Occipital lobe (tissue), 2 donors: ENCODE results near the gene FTCDNL1. TPM values are rescaled to one million over a fixed set of nuclear protein-coding genes. Genes with fewer than 3 reads are reported as not detected.
A peak's percentile ranks its signal among the peaks of the same experiment; 100 is the strongest.

Experiments
- DNase-seq: peaks from one replicate; lab custom pipeline; 2025; lab: John Stamatoyannopoulos, UW
- total RNA-seq: library from RNA; depleted of rRNA; stranded (reverse); fragments of >200 nt; gene quantifications from one replicate; pipeline ENCODE4 v1.2.3, GENCODE V29; 2014

Gene FTCDNL1
- total RNA-seq = 3.3 TPM

DNA sequence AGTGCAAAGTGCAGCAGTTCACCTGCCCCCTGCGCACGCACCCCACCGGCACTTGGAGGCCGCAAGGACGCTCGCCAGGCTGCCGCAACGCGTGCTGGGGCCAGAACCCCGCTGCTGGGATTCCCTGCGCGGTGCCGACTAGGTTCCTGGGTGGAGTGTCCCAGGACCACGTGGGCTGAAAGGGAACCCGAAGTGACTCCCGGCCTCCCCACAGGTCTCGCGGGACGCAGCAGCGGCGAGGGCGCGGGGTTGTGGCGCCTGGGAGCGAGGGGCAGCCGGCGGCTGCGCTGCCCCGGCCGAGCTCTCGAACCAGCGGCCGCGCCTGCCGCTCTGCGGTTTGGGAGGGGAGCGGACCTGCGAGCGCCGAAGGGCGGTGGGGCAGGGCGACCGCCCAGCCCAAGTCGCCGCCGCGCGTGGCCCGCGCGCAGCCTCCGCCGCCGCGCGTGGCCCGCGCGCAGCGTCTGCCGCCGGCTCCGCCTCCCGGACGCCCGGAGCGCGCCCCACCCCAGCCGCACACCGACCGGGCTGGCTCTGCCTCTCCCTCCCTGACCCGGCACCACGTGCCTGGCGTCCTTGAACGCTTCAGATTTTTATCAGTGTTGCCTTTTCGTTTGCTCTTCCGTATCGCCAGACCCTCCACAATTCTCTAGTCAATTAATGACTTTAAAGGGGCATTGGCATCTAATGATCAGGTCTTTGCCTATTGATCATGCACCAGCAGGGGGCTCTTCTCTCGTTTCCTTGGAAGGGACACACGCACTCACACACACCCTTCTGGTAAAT, at the start of gene FTCDNL1:
FTCDNL1 (minus strand) TSS at position 475 of the 783 bp plus-strand sequence. CDS start 2,230 bp downstream, outside the sequence.
- peak; percentile 74 for DNase-seq

- no peak for DNase-seq
Measured at GRCh38 chr2:199896617-199897016, 45.6 kb upstream of the FTCDNL1 start.

- no peak for DNase-seq
Measured at GRCh38 chr2:199895406-199895805, 44.4 kb upstream of the FTCDNL1 start.

GRCh38 chr2:199883474-199884212, 32.7 kb upstream of the FTCDNL1 start:
- DNase-seq = no peak

DNA sequence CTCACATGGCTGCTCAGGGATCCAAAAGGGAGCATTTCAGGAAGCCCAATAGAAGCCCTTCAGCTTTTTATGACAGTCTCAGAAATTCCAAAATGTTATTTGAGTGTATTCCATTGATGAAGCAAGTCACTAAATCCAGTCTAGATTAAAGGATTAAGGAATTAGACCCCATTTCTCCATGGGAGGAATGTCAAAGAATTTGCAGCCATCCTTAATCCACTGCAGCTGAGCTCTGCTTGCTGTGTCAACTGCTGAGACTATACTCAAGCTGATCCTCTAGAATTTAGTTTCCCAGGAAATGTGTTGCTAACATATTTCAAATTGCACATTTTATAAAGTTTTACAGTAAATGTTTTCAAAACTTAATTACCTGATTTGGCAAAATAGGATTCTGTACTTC, 31.7 kb upstream of the FTCDNL1 start:
- DNase-seq = no peak

- DNase-seq = no peak
Measured at GRCh38 chr2:199875400-199875799, 24.4 kb upstream of the FTCDNL1 start.

GRCh38 chr2:199874209-199874608, 23.2 kb upstream of the FTCDNL1 start:
- DNase-seq = no peak

DNA sequence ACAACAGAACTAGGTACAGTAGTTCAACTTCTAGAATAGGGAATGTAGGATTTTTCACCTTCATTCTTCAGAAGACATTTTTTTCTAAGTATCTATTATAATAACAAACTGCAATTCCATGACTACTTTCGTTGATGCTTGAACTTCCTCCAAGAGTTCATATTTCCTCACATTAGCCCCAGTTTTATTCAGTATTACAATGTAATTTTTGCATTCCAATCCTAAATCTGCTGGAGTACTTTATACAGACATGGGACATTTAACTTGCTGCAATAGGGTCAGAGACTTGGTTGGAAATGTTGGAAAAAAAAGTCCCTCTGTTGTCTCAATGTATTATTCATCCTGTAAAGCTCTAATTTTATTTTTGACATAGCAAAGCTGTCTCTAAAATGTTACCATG, 19.6 kb upstream of the FTCDNL1 start:
- no peak for DNase-seq

DNA sequence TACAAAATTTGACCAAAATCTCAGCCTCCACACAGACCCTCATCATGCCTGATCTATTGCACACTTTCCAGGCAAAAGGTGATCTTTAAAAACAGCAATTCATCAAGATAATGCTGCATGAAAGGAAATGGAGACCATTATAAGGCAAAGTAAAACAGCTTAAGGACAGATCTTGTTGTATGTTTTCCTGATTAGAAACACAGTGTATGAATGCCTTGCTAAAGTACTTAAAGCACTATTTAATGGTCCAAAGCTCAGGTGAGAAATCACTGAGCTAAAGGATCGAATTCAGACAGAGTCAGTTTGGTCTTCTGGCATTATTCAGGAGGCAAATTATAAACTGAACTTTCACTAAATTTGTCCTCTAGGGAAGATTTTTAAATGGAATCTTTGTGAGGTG, 18.7 kb upstream of the FTCDNL1 start:
- no peak for DNase-seq

- no peak for DNase-seq
Measured at GRCh38 chr2:199869227-199869541, 18.2 kb upstream of the FTCDNL1 start.

DNA sequence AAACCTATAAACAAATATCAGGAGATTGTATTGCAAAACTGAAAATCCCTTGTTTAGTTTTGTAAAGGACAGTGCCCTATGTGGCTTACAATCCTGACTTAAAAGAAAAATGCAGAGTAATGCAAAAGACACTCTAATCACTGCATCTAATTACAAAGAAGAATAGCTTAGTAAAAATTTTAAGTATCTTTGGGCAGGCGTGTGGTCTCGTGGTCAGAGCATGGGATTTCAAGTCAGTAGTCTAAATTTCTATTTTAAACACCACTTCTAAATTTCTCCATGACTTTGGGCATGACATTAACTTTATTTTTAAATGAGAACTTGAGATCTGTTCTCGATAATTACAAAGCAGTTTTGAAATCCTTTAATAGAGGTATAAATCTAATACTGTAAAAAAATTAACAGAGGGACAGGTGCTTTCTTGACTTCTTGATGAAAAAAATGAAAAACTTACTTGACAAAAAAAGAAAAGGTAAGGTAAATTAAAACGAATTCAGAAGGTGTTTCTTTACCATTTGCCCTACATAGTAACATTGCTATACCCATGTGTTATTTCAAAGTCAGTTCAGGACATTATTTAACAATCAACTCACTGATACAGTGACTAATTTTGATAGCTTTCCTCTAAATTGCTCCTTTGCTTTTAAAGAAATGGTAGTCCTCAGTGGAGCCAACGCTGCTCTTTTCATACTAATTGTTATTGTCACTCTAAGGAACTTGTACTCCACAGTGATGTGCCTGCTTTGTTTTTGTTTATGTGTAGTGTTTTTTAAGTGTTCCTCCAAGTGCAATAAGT, 17.6 kb upstream of the FTCDNL1 start:
- DNase-seq = no peak

DNA sequence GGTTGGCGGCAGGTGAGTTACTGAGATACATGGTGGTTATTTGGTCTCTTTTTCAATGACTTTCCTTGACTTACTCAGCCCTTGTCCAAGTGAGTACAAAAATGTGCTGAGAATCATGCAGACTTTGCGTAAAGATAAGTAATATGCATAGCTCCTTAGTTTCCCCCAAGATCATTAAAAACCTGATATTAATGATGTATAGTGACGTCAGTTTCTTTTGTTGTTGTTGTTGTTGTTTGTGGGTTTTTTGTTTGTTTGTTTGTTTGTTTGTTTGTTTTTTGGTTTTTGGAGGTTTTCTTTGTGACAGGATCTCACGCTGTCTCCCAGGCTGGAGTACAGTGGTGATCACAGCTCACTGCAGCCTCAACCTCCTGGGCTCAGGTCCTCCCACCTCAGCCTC, 14.9 kb upstream of the FTCDNL1 start:
- no peak for DNase-seq

DNA sequence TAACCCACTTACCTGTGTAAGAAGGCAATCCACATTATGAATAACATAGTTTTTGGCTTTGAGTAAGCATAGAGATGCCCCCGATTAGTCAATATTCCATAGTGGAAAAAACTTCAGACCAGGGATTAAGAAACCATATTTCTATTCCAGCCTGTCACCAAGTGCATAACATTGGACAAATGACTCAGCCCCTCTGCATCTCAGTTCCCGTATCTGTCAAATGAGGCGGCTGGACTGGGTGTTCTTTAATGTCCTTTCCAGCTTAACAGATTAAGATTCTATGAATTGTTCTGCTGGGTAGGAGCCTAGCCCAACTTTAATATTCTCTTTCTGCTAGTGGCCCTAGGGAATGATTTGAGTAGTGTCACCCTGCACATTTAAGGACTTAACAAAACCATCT, 11.8 kb upstream of the FTCDNL1 start:
- no peak for DNase-seq

DNA sequence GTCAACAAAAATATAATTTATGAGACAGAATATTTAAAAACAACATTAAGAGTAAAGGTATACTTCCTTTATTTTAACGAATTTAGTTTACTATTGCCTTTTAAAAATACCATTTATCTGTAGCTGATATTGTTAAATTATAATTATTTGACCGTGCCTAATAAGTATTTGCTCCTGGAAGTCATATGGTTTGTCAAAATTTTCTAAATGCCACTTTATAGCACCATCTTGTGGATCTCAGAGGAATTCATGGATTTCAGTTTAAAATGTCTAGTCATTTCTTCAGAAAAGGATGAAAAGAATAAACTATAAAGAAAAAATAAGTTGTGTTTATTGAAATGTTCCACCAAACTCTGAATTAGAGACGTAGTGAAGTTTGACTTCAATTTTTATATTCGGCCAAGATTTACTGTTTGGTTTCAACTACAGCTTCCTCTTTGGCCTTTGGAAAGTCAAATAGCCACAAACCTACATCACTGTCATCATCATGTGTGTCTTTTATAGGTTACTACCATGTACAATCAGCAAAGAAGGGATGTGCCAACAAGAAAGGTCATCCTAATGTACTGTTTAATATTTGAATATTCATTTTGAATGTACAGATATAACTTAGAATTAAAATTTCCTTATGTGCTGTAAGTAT, 10.3 kb upstream of the FTCDNL1 start:
- no peak for DNase-seq

GRCh38 chr2:199855812-199856211, 4.8 kb upstream of the FTCDNL1 start:
- no peak for DNase-seq

DNA sequence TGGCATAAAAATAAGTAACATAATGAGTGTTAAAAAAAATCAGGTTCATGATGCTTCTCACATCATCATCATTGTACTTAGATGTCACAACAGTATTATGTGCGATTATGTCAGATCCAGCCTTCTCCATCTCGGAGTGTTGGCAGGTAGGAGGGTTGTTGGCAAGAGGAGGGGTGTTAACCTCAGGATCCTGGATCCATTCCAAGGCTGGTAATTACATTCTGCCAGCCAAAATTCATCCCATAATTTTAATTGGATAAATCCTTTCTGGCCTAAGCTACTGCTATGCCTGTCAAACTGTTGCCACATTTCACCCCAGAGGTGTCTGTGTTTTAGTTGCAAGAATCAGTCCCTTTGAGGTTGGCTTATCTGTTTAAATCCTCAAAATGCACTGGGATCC, 891 bp upstream of the FTCDNL1 start:
- DNase-seq = no peak

GRCh38 chr2:199851501-199851810, 464 bp upstream of the FTCDNL1 start:
- DNase-seq = no peak

DNA sequence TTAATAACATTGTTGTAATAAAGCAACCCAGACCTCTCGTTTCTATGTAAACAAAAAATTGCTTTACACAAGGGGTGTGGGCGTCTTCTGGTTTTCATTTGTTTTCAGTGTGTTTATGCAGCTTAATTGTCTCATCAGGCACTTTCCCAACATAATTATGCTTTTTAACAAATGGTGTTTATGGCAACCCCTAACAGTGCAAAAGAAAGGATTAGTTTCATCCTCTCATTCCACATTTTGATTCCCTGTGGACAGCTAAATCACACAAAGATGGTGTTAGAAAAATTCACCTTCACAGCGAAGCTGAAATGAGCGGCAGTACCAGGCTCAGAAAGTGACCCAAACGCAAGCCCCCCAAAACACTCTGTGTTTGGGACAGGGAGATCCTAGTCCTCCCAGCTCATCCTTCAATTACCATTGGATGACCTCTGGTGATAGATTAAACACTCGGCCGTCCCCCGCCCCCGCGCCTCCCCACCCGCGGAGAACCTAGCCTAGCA, 724 bp downstream of the FTCDNL1 start:
- no peak for DNase-seq

DNA sequence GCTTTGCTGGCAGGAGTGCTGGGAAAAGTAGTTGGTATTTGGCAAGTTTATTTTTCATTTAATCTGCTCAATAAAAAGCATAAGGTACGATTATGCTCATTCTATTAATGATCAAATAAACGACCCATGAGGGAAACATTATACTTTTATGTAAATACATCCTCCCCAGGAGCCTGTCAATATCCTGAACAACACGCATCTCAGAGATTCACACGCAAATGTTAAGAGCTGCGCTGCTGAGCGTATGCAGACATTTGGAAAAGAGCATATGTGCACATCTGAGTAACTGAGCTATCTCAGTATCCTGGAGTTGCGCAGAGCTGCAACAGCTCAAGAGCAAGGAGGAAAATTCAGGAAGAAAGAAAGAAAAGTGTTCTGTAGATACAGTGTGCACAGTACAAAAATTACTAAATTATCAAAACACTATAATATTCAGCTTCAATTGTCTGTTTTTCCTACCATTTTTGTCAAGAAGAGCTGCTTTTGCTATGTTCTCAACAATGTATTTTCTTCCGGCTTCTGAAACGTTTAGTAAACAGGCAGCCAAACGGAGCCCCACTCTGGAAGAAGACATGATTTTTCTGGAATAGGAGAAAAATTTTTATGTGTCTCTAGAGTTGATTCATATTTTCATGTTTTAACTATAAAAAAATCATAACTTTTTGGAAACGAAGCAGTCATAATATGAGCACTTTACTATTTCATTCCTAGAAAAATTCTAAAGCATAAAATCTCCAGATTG, 2.4 kb downstream of the FTCDNL1 start:
- DNase-seq = no peak

GRCh38 chr2:199847181-199847864, 3.7 kb downstream of the FTCDNL1 start:
- no peak for DNase-seq
